Fibroblast of the aortic adventitia (primary cell): ENCODE results near the gene DHRS11. TPM values are rescaled to one million over a fixed set of nuclear protein-coding genes. Genes with fewer than 3 reads are reported as not detected.
A peak's percentile ranks its signal among the peaks of the same experiment; 100 is the strongest.

Source experiments
- DNase-seq: peaks from one replicate; pipeline ENCODE4 v3.0.0-alpha.2; 2010; ENCODE audit warnings: low read depth
- H3K4me3 ChIP-seq: 2 replicates; pipeline ENCODE4 v1.5.1; 2011; ENCODE audit warnings: low read depth, mild to moderate bottlenecking, control low read depth, low read length, moderate library complexity
- total RNA-seq: library from RNA; depleted of rRNA; stranded (reverse); fragments of >200 nt; gene quantifications from 2 replicates; pipeline ENCODE4 v1.2.3, GENCODE V29; 2012; ENCODE audit warnings: low replicate concordance
- TF ChIP-seq, protein P1 (sequence below): IDR thresholded peaks from 2 replicates; pipeline ENCODE4 v1.5.1; 2011; ENCODE audit warnings: mild to moderate bottlenecking, low read length, control low read depth, inconsistent platforms; ENCODE audit not compliant: insufficient read depth

The DHRS11 gene
- total RNA-seq, 1 donor: 4.1 TPM

DNA sequence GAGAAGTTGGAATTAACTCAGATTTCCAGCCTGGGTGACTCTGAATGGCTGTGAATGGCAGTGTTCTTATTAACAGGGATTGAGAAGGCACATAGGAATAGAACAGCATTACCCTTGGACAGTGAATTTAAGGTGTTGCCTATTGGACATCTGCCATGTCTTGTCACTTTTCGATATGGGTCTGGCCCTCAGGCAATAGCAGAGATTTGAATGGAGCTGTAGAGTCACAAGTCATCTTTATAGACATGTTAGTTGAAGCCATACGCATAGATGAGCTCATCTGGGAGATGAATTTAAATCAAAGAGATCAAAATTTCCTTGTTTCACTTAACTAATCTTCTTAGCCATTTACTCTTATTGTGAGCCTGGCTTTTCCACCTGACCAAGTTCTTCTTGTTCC lies 14.9 kb upstream of the DHRS11 start:
- no peak for DNase-seq
- TF ChIP-seq, protein P1, sequence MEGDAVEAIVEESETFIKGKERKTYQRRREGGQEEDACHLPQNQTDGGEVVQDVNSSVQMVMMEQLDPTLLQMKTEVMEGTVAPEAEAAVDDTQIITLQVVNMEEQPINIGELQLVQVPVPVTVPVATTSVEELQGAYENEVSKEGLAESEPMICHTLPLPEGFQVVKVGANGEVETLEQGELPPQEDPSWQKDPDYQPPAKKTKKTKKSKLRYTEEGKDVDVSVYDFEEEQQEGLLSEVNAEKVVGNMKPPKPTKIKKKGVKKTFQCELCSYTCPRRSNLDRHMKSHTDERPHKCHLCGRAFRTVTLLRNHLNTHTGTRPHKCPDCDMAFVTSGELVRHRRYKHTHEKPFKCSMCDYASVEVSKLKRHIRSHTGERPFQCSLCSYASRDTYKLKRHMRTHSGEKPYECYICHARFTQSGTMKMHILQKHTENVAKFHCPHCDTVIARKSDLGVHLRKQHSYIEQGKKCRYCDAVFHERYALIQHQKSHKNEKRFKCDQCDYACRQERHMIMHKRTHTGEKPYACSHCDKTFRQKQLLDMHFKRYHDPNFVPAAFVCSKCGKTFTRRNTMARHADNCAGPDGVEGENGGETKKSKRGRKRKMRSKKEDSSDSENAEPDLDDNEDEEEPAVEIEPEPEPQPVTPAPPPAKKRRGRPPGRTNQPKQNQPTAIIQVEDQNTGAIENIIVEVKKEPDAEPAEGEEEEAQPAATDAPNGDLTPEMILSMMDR: no peak
- H3K4me3 ChIP-seq: no peak overlapping the region

DNA sequence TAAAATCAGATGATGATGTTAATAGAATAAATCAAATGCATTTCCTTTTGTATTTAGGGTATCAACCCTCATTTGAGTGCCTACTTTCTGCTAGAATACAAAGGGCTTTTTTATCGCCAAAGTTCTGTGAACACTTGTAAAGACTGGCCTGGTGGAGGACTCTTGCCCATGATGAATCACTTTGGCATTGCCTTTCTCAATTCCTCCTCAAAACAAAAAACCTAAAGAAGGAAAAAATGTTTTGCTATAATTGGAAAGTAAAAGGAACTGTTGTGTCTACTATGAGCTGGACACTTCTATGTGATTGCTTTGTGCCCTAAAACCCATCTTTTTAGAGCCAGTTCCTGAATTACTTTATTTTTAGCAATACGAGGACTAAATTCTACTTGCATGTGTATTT lies 13.0 kb upstream of the DHRS11 start:
- peak; percentile 37 for DNase-seq
- TF ChIP-seq, protein P1: no peak
- no peak overlapping the region for H3K4me3 ChIP-seq

DNA sequence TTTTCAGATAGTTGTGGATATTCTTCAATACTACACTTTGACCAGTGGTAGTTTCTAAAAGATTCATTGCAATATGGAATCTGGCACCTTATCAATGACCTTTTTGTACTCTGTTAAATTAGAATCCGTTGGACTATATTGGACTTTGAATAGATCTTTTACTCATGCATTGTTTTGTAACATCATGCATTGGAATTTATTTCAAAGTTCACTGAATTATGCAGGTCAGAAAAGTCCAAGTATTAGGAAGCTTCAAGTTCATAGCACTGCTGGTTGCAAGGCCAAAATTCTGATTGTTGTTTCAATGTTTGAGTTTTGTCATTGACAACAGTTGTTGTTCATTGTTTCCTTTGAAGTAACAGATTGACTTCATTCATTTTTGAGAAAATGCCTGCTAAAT lies 7.9 kb upstream of the DHRS11 start:
- no peak for DNase-seq
- no peak overlapping the region for H3K4me3 ChIP-seq
- TF ChIP-seq, protein P1: no peak

DNA sequence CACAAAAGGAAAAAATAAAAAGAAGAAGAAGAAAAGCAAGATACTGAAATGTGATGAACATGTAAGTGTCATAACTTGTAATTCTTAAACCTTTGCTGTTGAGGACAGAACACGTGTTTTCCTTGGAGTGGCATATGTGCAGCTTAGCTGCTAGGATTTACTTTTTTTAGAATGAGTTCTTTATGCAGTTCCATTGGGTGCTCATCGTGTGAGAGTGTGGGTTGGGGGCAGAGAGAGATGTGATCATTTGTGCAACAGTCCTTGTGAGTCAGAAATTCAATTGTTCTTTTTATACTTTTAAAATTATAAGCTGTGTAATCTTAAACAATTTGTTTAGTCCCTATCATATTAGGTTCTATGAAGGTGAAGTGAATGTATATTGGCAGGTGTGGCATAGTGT lies 5.5 kb upstream of the DHRS11 start:
- DNase-seq: no peak
- no peak overlapping the region for H3K4me3 ChIP-seq
- TF ChIP-seq, protein P1: no peak

DNA sequence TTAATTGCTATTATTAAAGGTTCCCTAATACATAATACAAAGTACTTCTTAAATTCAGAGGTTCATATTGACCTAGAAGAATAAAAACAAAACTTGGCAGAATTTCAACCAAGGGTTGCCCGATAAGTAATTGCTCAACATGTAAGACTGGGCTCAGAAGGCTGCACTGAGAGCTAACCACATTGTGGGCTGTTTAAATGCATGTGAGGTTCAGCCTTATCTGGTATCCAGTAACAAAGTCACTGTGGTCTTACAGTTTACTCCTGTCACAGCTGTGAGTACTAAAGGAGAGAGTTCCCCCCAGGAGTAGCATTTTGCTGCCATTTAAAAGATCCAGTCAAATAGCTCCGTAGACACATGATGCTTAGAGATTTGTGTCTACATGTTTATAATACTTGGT lies 1.6 kb upstream of the DHRS11 start:
- peak; percentile 24 for DNase-seq
- no peak overlapping the region for H3K4me3 ChIP-seq
- TF ChIP-seq, protein P1: no peak

DNA sequence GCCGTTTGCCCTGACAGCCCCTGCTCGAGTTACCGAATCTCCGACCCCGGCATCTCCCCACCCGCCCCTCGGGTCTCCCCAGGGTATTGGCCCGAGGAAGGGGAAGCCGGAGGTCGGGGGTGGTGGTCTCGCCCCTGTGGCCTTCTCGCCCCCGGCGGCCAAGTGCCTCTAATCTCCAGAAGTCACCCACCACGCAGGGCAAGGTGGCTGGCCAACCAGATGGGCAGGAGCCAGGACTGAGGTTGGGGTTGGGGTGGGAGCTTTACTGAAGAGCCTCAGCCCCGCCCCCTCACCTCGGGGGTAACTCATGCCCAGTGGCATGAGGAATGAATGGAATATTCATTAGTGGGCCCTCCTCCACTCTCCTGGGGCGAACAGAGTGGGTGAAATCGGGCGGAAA lies 637 bp downstream of the DHRS11 start:
- TF ChIP-seq, protein P1: no peak

DNA sequence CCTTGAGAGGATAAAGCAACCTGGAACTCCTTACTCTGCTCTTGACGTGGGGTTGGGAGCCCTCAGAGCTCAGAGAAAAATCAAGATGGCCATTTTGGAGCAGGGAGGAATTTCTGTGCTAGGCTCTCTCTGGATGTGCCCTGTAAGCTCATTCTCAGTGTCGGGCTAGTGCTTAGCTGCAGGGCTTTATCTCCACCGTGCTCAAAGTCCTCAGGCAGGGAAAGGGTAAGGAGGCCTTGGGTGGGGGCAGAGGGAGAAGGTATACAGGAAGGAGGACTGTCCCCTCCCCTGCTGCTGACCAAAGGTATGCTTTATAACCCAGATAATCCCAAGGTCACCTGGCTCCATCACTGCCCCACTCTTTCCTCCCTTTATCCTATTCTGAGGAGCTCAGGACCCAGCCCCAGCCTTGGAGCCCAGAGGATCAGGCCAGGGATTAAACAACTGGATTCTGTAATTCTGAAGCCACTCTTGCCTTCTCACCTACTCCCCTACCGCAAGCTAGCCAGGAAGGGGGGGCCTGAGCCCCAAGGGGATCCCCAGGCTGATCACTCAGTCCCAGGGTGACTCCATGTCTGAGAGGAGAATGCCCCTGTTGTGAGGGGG lies 1.1 kb downstream of the DHRS11 start:
- DNase-seq: no peak
- TF ChIP-seq, protein P1: no peak
- peak overlapping the region; percentile 74 for H3K4me3 ChIP-seq

More for the DNA sequence above, 637 bp downstream of the DHRS11 start:
- H3K4me3 ChIP-seq: peak overlapping the region; percentile 74
- no peak for DNase-seq
